GM23338 (cell line): ENCODE measurements around the gene UBASH3B.

Experiments used
- EZH2 ChIP-seq: fragments of 200-600 bp; sonication (generic); IDR thresholded peaks from one replicate; pipeline ENCODE4 v1.8.0; 2017; ENCODE audit warnings: antibody characterized with exemption, mild to moderate bottlenecking, low read depth; ENCODE audit not compliant: unreplicated experiment
- EZH2phosphoT487 ChIP-seq: fragments of 200-600 bp; sonication (generic); IDR thresholded peaks from one replicate; pipeline ENCODE4 v1.8.1; 2018; ENCODE audit warnings: antibody characterized with exemption; ENCODE audit not compliant: unreplicated experiment
- JUNB ChIP-seq: IDR thresholded peaks from one replicate; pipeline ENCODE4 v1.6.1; 2016; ENCODE audit warnings: antibody characterized with exemption; ENCODE audit not compliant: unreplicated experiment
- POLR2AphosphoS5 ChIP-seq: IDR thresholded peaks from 2 replicates; pipeline ENCODE4 v1.6.1; 2016; ENCODE audit warnings: antibody characterized with exemption, low read depth
- ZNF114 ChIP-seq: fragments of 250-450 bp; sonication (Bioruptor Pico); IDR thresholded peaks from 2 replicates; pipeline ENCODE4 v1.5.0; 2020; ENCODE audit warnings: mild to moderate bottlenecking, moderate library complexity
- ZNF331 ChIP-seq: fragments of 250-450 bp; sonication (Bioruptor Pico); IDR thresholded peaks from 2 replicates; pipeline ENCODE4 v1.5.0; 2020; ENCODE audit warnings: low read depth, mild to moderate bottlenecking, moderate library complexity
- TF ChIP-seq, protein P1 (sequence below), 2 experiments: fragments of 200-600 bp in 1 of 2; sonication (generic) in 1 of 2; conservative IDR thresholded peaks; 2 replicates each; pipeline versions ENCODE4 v1.5.1 to v1.6.1; 2016 to 2017; ENCODE audit warnings: antibody characterized with exemption in 2 of 2, low read depth in 2 of 2, mild to moderate bottlenecking in 2 of 2, moderate library complexity in 1 of 2
- TF ChIP-seq, protein P2 (sequence below): IDR thresholded peaks from one replicate; pipeline ENCODE4 v1.6.1; 2018; ENCODE audit warnings: antibody characterized with exemption; ENCODE audit not compliant: unreplicated experiment
- TF ChIP-seq, protein P3 (sequence below): IDR thresholded peaks from 2 replicates; pipeline ENCODE4 v1.6.1; 2016; ENCODE audit warnings: antibody characterized with exemption

DNA sequence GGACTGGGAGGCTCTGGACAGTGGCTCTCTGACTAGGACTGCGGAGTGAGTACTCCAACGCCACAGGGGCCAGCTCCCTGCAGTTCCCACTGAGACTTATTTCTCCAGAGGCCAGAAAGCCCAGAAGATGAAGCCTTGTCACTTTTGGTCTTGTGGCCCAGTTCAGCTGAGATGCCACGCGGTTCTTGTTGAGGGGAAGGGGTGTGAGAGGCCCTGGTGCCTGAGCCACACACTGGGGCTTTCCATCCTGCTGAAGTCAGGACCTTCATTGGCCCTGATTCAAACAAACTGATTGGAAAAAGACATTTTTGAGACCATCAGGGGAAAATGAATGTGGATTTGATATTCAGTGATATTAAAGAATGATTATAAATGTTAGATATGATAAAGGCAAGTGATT lies 73.6 kb downstream of the UBASH3B start:
- TF ChIP-seq, protein P1, sequence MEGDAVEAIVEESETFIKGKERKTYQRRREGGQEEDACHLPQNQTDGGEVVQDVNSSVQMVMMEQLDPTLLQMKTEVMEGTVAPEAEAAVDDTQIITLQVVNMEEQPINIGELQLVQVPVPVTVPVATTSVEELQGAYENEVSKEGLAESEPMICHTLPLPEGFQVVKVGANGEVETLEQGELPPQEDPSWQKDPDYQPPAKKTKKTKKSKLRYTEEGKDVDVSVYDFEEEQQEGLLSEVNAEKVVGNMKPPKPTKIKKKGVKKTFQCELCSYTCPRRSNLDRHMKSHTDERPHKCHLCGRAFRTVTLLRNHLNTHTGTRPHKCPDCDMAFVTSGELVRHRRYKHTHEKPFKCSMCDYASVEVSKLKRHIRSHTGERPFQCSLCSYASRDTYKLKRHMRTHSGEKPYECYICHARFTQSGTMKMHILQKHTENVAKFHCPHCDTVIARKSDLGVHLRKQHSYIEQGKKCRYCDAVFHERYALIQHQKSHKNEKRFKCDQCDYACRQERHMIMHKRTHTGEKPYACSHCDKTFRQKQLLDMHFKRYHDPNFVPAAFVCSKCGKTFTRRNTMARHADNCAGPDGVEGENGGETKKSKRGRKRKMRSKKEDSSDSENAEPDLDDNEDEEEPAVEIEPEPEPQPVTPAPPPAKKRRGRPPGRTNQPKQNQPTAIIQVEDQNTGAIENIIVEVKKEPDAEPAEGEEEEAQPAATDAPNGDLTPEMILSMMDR (conservative IDR thresholded peaks at IDR 0.05; ENCODE audit: low read depth in 2 of 2) = no peak
- TF ChIP-seq JUNB (no peak), EZH2 (no peak), POLR2AphosphoS5 (no peak), EZH2phosphoT487 (no peak), ZNF331 (CRISPR knock-in tag) (no peak), ZNF114 (CRISPR knock-in tag) (no peak)
- TF ChIP-seq, protein P2, sequence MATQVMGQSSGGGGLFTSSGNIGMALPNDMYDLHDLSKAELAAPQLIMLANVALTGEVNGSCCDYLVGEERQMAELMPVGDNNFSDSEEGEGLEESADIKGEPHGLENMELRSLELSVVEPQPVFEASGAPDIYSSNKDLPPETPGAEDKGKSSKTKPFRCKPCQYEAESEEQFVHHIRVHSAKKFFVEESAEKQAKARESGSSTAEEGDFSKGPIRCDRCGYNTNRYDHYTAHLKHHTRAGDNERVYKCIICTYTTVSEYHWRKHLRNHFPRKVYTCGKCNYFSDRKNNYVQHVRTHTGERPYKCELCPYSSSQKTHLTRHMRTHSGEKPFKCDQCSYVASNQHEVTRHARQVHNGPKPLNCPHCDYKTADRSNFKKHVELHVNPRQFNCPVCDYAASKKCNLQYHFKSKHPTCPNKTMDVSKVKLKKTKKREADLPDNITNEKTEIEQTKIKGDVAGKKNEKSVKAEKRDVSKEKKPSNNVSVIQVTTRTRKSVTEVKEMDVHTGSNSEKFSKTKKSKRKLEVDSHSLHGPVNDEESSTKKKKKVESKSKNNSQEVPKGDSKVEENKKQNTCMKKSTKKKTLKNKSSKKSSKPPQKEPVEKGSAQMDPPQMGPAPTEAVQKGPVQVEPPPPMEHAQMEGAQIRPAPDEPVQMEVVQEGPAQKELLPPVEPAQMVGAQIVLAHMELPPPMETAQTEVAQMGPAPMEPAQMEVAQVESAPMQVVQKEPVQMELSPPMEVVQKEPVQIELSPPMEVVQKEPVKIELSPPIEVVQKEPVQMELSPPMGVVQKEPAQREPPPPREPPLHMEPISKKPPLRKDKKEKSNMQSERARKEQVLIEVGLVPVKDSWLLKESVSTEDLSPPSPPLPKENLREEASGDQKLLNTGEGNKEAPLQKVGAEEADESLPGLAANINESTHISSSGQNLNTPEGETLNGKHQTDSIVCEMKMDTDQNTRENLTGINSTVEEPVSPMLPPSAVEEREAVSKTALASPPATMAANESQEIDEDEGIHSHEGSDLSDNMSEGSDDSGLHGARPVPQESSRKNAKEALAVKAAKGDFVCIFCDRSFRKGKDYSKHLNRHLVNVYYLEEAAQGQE = no peak
- TF ChIP-seq, protein P3, sequence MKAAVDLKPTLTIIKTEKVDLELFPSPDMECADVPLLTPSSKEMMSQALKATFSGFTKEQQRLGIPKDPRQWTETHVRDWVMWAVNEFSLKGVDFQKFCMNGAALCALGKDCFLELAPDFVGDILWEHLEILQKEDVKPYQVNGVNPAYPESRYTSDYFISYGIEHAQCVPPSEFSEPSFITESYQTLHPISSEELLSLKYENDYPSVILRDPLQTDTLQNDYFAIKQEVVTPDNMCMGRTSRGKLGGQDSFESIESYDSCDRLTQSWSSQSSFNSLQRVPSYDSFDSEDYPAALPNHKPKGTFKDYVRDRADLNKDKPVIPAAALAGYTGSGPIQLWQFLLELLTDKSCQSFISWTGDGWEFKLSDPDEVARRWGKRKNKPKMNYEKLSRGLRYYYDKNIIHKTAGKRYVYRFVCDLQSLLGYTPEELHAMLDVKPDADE = no peak
